K562 (cell line): Measurements from ENCODE around the gene ORMDL3. TPM values are rescaled to one million over a fixed set of nuclear protein-coding genes. Genes with fewer than 3 reads are reported as not detected.

ENCODE experiments used
- ATAC-seq: fragments of 200-7000 bp; cut with Tn5 transposase; 3 replicates; pipeline ENCODE4 v1.9.1; 2020; ENCODE audit warnings: moderate library complexity
- BruUV-seq: library from RNA; stranded (reverse); fragments of 400-500 nt; replicated peaks from 2 replicates; lab custom pipeline; 2021; lab: Mats Ljungman, UMichigan
- CTCF ChIA-PET: fragments of 300-600 bp; formaldehyde crosslinking; extraction: SDS; loops from one replicate; lab custom pipeline; 2021; ENCODE audit warnings: low intra/inter-chr PET ratio; lab: Yijun Ruan, JAX
- POLR2A ChIA-PET: fragments of 300-600, 350-650 bp; sonication (Branson Sonifier 250); formaldehyde crosslinking; extraction: SDS; loops from one replicate; lab custom pipeline; 2021; ENCODE audit warnings: antibody characterized with exemption, inconsistent platforms; lab: Yijun Ruan, JAX
- DNase-seq, 4 experiments: peaks; one replicate each; pipeline versions ENCODE4 v3.0.0 to v3.0.0-alpha.2; 2011 to 2018; ENCODE audit warnings: low spot score in 3 of 4, mixed read lengths in 3 of 4; ENCODE audit errors: extremely low read depth in 1 of 4
- FAIRE-seq: peaks from 2 replicates; lab custom pipeline; 2011; peaks lifted over from hg19 to GRCh38; lab: Jason Lieb, UNC
- H2AFZ ChIP-seq: 2 replicates; pipeline ENCODE4 v1.6.0; 2011; ENCODE audit warnings: low read depth, low read length, control low read depth, inconsistent platforms
- H3K27ac ChIP-seq: fragments of 200-600 bp; 3 replicates; pipeline ENCODE4 v1.8.0; 2011; ENCODE audit warnings: low read depth, mild to moderate bottlenecking, control low read depth, inconsistent platforms, low read length, moderate library complexity, mixed read lengths; ENCODE audit errors: extremely low read depth
- H3K27me3 ChIP-seq, 2 experiments: fragments of 300-600 bp in 1 of 2; 2 replicates in 1 of 2; 3 replicates in 1 of 2; pipeline versions ENCODE4 v1.6.0 to v1.8.0; 2011; ENCODE audit warnings: inconsistent platforms in 2 of 2, low read length in 2 of 2, mild to moderate bottlenecking in 1 of 2, mixed read lengths in 1 of 2, moderate library complexity in 1 of 2; ENCODE audit not compliant: control insufficient read depth in 2 of 2, insufficient read depth in 2 of 2
- H3K36me3 ChIP-seq: fragments of 300-600 bp; 3 replicates; pipeline ENCODE4 v1.8.0; 2011; ENCODE audit warnings: mild to moderate bottlenecking, low read length, inconsistent platforms; ENCODE audit not compliant: control insufficient read depth, insufficient read depth
- H3K4me1 ChIP-seq, 2 experiments: fragments of 200-600 bp in 1 of 2; replicated peaks in 1 of 2; 2 replicates in 1 of 2; 3 replicates in 1 of 2; pipeline versions ENCODE4 v1.5.1 to v1.8.0; 2011; ENCODE audit warnings: inconsistent platforms in 2 of 2, low read length in 2 of 2, mild to moderate bottlenecking in 1 of 2, mixed read lengths in 1 of 2, moderate library complexity in 1 of 2; ENCODE audit not compliant: control insufficient read depth in 2 of 2, insufficient read depth in 2 of 2
- H3K4me2 ChIP-seq: 2 replicates; pipeline ENCODE4 v1.6.1; 2011; ENCODE audit warnings: low read length, control low read depth, inconsistent platforms, mixed read lengths; ENCODE audit not compliant: insufficient read depth
- H3K4me3 ChIP-seq: fragments of 200-600 bp; sonication (generic), shearing (Covaris generic); 2 replicates; pipeline ENCODE4 v1.5.1; 2016; ENCODE audit warnings: control low read depth, inconsistent platforms
- H3K79me2 ChIP-seq: fragments of 200-600 bp; 3 replicates; pipeline ENCODE4 v1.8.0; 2011; ENCODE audit warnings: low read length, inconsistent platforms; ENCODE audit not compliant: control insufficient read depth, insufficient read depth
- H3K9ac ChIP-seq, 2 experiments: 2 replicates each; pipeline versions ENCODE4 v1.6.0 to v1.6.1; 2011; ENCODE audit warnings: low read depth in 2 of 2, low read length in 2 of 2, control low read depth in 1 of 2, inconsistent platforms in 1 of 2, mild to moderate bottlenecking in 1 of 2, mixed read lengths in 1 of 2; ENCODE audit not compliant: insufficient read depth in 1 of 2
- H3K9me1 ChIP-seq: one replicate; pipeline ENCODE4 v1.6.0; 2011; ENCODE audit warnings: inconsistent platforms, mild to moderate bottlenecking, low read length, moderate library complexity; ENCODE audit not compliant: control insufficient read depth, insufficient read depth
- H3K9me3 ChIP-seq: replicated peaks from 2 replicates; pipeline ENCODE4 v1.5.1; 2011; ENCODE audit warnings: low read depth, low read length, inconsistent platforms; ENCODE audit not compliant: control insufficient read depth, insufficient read depth
- H4K20me1 ChIP-seq: replicated peaks from 2 replicates; pipeline ENCODE4 v1.6.1; 2011; ENCODE audit warnings: low read length, inconsistent platforms, mixed read lengths; ENCODE audit not compliant: control insufficient read depth, insufficient read depth
- AFF4 ChIP-seq: sonication (generic); formaldehyde crosslinking; IDR thresholded peaks from 2 replicates; pipeline ENCODE4 v1.8.0; 2023; ENCODE audit warnings: mild to moderate bottlenecking, missing genetic modification reagents
- BDP1 ChIP-seq: IDR thresholded peaks from 3 replicates; pipeline ENCODE4 v1.6.1; 2011; ENCODE audit not compliant: insufficient read length, insufficient read depth
- BMI1 ChIP-seq: fragments of 150-350 bp; IDR thresholded peaks from 2 replicates; pipeline ENCODE4 v1.6.1; 2014; ENCODE audit warnings: low read length
- CBX2 ChIP-seq: fragments of 200-600 bp; sonication (generic); IDR thresholded peaks from one replicate; pipeline ENCODE4 v1.6.1; 2012; ENCODE audit warnings: mild to moderate bottlenecking, low read length, inconsistent platforms; ENCODE audit not compliant: insufficient read depth, poor library complexity, severe bottlenecking
- HDAC1 ChIP-seq, 2 experiments: fragments of 450-650 bp; IDR thresholded peaks; 2 replicates each; pipeline ENCODE4 v1.6.1; 2016 to 2017; ENCODE audit warnings: inconsistent platforms in 1 of 2, mild to moderate bottlenecking in 1 of 2, moderate library complexity in 1 of 2
- KAT7 ChIP-seq: sonication (generic); formaldehyde crosslinking; IDR thresholded peaks from 2 replicates; pipeline ENCODE4 v1.8.0; 2022; ENCODE audit warnings: missing genetic modification reagents, mild to moderate bottlenecking, borderline replicate concordance
- ZEB2 ChIP-seq: fragments of 450-650 bp; IDR thresholded peaks from 2 replicates; pipeline ENCODE4 v1.6.1; 2016
- WGBS: fragments of 100-300 bp; shearing (Covaris generic); methylation state at CpG from one replicate; pipeline ENCODE4 v1.1.6; 2016; ENCODE audit warnings: low coverage, mixed read lengths; ENCODE audit not compliant: insufficient coverage; ENCODE audit errors: missing lambda C conversion rate; 5-methylcytosine and 5-hydroxymethylcytosine counted together
- in situ Hi-C: fragments of 300-500 bp; cut with MboI; formaldehyde crosslinking; loops from 4 replicates; pipeline ENCODE4 v1.15.0; 2018; ENCODE audit warnings: inconsistent platforms, mixed read lengths
- intact Hi-C: fragments of 100-400 bp; cut with micrococcal nuclease; formaldehyde crosslinking; loops from 2 replicates; pipeline ENCODE4 v1.14.2; 2022
- polyA plus RNA-seq, 8 experiments: library from polyadenylated mRNA; depleted of rRNA in 4 of 8; stranded (reverse) in 5 of 8; unstranded in 3 of 8; fragments of >200 nt; fragmentation: Nextera tagmentation in 2 of 8; fragmentation: Illumina TruSeq in 1 of 8; extraction: Ambion mirVana in 2 of 8; extraction: Trizol in 1 of 8; gene quantifications; 2 replicates each; pipeline versions ENCODE4 v1.2.1 to v1.2.3, GENCODE V29; 2011 to 2014; ENCODE audit warnings: inconsistent platforms in 1 of 8, missing spikeins in 1 of 8
- total RNA-seq, 7 experiments: library from RNA; depleted of rRNA in 6 of 7; stranded (reverse); fragments of >200 nt in 6 of 7; fragmentation: Illumina TruSeq in 2 of 7; extraction: Trizol in 2 of 7; gene quantifications; 2 replicates each; pipeline versions ENCODE4 v1.2.1 to v1.2.3, GENCODE V29; 2011 to 2021; ENCODE audit warnings: low replicate concordance in 1 of 7
- TF ChIP-seq, protein P1 (sequence below): fragments of 450-650 bp; conservative IDR thresholded peaks from 2 replicates; pipeline ENCODE4 v1.6.1; 2016; ENCODE audit warnings: missing genetic modification characterization, low read depth, mild to moderate bottlenecking, control low read depth, missing compliant biosample characterization

The ORMDL3 gene
- total and polyA plus RNA-seq, 9 of the 15 experiments (the other 6 are each of a cell fraction or from before 2014, with no cell fraction given): 2.7 to 57.4 (median 27.1) TPM

- TF ChIP-seq, protein P1, sequence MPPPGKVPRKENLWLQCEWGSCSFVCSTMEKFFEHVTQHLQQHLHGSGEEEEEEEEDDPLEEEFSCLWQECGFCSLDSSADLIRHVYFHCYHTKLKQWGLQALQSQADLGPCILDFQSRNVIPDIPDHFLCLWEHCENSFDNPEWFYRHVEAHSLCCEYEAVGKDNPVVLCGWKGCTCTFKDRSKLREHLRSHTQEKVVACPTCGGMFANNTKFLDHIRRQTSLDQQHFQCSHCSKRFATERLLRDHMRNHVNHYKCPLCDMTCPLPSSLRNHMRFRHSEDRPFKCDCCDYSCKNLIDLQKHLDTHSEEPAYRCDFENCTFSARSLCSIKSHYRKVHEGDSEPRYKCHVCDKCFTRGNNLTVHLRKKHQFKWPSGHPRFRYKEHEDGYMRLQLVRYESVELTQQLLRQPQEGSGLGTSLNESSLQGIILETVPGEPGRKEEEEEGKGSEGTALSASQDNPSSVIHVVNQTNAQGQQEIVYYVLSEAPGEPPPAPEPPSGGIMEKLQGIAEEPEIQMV (tag): no peak
- no peak for TF ChIP-seq AFF4 (CRISPR knock-in tag)
These were observed 4.2 kb downstream of the ORMDL3 start (continued) for GRCh38 chr17:39923230-39923629.

- ChIA-PET POLR2A (interaction anchor here (0.6 to 0.8 kb wide), 2 partner anchors 175 to 715 kb away, joined by 3 to 4 read pairs; no protein-coding TSS in a partner anchor), CTCF (no interaction called here)
- H3K79me2 ChIP-seq: peaks cover 31% of the 10 kb centered on the region
- H3K27ac ChIP-seq: no peak overlapping the region
- TF ChIP-seq HDAC1 (IDR thresholded peaks at IDR 0.05) (no peak), ZEB2 (no peak), BMI1 (no peak), KAT7 (CRISPR knock-in tag) (no peak), CBX2 (no peak), BDP1 (no peak)
- TF ChIP-seq, protein P1 (tag): no peak
- FAIRE-seq (no peak), ATAC-seq (no peak), DNase-seq (no peak)
- H3K36me3 ChIP-seq: peaks cover 45% of the 10 kb centered on the region; the same call in 2 of the 3 replicates
- no peak overlapping the region for H2AFZ ChIP-seq
- no peak overlapping the region for H3K4me3 ChIP-seq
- in situ Hi-C loops: no loop called here
- H3K9me1 ChIP-seq: peaks cover 13% of the 10 kb centered on the region
- H3K27me3 ChIP-seq: no peaks in the 10 kb centered on the region
- no peak overlapping the region for H3K4me2 ChIP-seq
- H4K20me1 ChIP-seq: 0 out of 2 replicates have a peak, but pooled peaks cover 14% of the 10 kb centered on the region
- intact Hi-C loops: no loop called here
- WGBS: 93% methylated on average over 6 of the region's 6 CpGs
- no peak overlapping the region for H3K9ac ChIP-seq
- peaks cover 16 to 37% of the 10 kb centered on the region in 2 experiments; a peak in 4 of 5 replicates for H3K4me1 ChIP-seq
- no peaks in the 10 kb centered on the region for H3K9me3 ChIP-seq
- no TSS peak for BruUV-seq
These were observed 5.4 kb downstream of the ORMDL3 start for GRCh38 chr17:39922006-39922405.
